GM18511 (cell line): ENCODE results near the gene DET1.
"Not testable (repeated sequence)": the region's sequence is repeated elsewhere in the genome, so short reads cannot be mapped to it uniquely, and the experiment has no call there.

Source experiments
- ATAC-seq: cut with Tn5 transposase; IDR thresholded peaks from one replicate; pipeline ENCODE4 v1.9.1; 2021; ENCODE audit warnings: mild to moderate bottlenecking, moderate library complexity; ENCODE audit not compliant: unreplicated experiment

Gene DET1

GRCh38 chr15:88541111-88541510, 5.4 kb downstream of the DET1 start:
- ATAC-seq: not testable (repeated sequence)

DNA sequence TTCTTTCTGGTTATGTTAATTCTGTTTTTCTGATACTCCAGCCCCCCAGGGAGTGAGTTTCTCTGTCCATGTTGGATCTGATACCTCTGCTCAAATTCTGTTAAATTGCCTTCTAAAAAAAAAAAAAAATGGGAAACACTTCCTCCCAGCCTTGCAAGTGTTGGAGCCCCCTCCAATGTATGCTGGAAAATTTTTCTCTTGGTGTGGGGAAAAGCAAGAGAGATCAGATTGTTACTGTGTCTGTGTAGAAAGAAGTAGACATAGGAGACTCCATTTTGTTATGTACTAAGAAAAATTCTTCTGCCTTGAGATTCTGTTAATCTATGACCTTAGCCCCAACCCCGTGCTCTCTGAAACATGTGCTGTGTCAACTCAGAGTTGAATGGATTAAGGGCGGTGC, 6.1 kb downstream of the DET1 start:
- not testable (repeated sequence) for ATAC-seq

DNA sequence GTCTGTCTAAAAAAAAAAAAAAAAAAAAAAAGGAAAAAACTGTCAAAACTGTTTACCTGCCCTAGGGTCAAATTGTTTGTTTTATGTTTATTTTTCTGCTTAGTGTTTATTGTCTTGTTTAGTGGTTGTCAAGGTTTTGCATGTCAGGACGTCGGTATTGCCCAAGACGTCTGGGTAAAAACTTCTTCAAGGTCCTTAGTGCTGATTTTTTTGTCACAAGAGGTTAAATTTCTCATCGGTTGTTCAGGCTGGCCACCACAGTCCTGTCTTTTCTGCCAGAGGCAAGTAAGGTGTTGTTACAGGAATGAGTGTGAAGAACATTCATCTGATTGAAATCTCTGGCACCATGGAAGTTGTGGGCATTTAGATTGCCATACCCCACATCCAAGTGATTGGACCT, 7.0 kb downstream of the DET1 start:
- no peak for ATAC-seq

DNA sequence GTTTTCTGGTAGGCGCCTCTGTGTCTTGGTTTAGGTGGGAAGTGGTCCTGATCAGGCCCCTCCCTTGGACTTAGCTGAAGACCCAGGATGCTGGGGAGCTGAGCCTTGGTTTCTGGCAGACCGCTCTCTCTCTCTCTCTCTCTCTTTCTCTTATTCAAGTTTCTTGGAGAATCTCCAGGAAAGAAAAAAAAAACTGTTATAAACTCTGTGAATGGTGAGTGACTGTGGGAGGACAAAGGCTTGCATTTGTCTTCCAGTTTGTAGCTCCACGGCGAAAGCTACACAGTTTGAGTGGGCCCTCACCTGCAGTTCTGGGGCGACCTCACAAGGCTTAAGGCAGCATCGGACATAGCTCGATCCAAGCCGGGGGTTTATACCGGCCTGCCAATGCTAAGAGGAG, 7.5 kb downstream of the DET1 start:
- no peak for ATAC-seq

- no peak for ATAC-seq
Observed at GRCh38 chr15:88537591-88538317, 8.7 kb downstream of the DET1 start.

GRCh38 chr15:88535607-88536313, 10.7 kb downstream of the DET1 start:
- no peak for ATAC-seq

DNA sequence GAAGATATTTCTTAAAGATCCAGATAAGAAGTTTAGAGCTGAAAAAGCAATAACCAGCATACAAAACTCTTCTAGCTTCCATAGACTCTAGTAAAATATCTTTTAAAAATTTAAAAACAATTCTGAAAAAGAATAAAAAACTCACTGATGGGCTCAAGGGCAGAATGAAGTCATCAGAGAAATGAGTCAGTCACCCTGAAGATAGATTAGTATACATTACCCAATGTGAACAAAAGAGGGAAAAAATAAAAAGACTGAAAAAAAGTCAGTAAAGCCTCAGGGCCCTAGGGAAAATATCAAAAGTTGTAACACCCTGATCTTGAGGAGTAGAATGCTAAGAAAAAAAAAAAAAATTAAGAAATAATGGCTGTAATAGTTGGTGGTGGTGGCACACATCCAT, 11.4 kb downstream of the DET1 start:
- no peak for ATAC-seq

DNA sequence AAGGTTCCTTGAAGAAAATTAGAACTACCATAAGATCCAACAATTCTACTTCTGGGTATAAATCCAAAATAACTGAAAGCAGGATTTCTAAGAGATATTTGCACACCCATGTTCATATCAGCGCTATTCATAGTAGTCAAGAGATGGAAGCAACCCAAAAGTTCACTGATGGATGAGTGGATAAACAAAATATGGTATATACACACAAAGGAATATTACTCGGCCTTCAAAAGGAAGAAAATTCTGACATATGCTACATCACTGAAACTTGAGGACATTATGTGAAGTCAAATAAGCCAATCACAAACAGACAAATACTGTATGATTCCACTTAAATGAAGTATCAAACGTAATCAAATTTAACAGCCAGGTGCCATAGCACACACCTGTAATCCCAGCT, 13.1 kb downstream of the DET1 start:
- ATAC-seq: no peak

DNA sequence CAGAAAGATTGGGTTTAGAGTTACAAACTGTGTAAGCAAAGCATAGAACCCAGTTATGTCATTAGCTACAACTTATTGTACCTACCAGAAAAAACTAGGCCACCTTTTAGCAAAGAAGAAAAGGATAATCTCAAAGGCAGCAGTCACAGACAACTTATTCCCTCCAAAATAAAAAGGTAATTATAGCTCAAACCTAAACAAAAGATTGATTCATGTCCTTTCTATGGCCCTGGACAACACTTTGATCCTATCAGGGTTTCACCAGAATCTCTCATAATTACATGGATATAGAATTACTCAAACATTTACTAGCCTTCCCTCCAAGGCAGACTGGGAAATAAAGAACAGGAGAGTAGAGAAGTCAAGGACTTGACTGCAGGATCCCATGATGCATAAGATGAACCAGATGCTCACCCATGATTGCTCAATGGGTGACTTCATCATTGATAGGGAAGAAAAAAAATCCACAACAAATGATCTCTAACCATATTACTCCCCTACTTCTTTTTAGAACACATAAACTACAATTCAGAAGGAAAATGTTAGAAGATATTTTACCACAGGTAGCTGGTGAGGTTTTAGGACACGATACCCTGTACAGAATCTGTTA, 17.4 kb downstream of the DET1 start:
- ATAC-seq: no peak

DNA sequence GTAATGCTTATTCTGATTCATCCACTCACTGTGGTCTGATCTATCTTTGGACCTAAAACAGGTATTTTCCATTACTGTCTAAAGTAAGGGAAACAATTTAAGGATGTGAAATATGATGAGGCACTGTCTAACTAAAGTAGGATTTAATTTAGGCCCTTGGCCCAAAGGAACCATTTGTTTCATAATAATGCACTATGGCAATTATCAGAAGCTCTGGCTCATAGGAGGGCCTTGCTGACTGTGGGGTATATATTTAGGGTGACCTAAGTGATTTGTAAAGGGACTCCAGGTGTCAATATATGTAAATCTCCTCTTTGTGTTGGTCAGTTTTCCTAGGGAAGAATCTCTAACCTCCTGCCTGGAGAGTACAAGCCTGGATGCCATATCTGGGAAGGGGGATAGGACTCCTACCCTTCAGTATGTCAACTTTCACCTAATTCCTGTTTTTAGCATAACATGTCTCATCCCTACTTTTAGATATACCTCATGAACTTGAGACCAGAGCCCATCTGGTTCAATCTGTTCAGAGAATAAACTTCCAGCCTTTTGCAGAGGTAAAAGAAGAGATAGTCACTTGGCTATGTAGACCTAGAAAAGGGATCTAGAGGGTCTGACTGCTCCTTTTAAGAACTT, 20.1 kb downstream of the DET1 start:
- ATAC-seq: no peak

GRCh38 chr15:88525418-88525817, 21.1 kb downstream of the DET1 start:
- ATAC-seq: no peak

DNA sequence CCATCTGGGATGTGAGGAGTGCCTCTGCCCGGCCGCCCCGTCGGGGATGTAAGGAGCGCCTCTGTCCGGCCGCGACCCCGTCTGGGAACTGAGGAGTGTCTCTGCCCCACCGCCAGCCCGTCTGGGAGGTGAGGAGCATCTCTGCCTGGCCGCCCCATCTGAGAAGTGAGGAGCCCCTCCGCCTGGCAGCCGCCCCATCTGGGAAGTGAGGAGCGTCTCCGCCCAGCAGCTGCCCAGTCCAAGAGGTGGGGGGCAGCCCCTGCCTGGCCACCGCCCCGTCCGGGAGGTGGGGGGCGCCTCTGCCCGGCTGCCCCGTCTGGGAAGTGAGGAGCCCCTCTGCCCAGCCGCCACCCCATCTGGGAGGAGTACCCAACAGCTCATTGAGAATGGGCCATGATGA, 22.4 kb downstream of the DET1 start:
- ATAC-seq: not testable (repeated sequence)

DNA sequence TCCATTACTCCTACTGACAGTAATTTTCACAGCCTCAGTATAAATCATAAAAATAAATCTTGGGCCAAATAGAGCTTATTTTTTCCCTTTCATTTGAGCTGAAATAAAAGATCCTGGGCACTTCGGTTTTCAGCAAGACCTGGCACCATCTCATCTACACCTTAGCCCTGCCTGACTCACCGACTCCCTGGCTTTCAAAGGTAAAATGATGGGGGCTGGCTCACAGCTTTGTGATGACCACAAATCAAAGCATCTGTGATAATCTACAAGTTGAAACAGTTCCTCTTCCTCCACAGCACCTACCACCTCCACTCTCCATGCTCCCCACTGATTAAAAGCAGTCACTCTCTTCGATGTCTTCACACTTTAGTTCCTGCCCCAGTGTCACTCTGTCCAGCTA, 27.6 kb downstream of the DET1 start:
- no peak for ATAC-seq

DNA sequence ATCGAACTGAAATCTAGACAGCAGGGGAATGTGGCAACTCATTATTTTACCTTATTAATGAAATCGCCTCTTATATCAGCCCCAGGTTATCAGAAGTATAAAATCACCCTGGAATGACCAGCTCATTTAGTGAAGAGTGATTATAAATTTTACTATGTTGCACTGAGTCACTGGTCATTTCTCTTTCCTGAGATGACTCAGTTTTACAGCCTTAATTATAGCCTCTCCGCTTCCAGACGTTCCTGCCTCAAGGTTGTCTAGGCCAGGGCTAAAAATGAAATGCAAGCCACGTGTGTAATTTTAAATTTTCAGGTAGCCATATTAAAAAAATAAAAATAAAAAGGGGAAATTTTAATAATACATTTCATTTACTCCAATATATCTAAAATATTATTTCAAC, 33.3 kb downstream of the DET1 start:
- no peak for ATAC-seq

DNA sequence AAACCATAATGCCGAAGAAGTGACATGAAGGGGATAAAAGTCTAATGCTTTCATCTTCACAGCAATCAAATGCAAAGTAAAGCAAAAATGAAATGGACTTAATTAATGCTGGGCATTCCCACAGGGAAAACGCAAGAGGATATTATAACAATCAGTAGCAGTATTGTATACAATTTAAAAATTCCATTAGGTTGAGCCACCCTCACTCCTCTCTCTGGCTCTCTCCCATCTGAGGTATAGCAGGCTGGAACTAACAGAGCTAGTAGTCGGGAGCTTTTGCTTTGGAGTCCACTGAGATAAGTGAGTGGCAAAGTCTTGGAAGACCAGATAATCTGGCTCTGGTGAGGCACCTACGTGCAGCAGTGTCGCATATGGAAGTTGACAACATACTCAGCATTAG, 33.9 kb downstream of the DET1 start:
- no peak for ATAC-seq

DNA sequence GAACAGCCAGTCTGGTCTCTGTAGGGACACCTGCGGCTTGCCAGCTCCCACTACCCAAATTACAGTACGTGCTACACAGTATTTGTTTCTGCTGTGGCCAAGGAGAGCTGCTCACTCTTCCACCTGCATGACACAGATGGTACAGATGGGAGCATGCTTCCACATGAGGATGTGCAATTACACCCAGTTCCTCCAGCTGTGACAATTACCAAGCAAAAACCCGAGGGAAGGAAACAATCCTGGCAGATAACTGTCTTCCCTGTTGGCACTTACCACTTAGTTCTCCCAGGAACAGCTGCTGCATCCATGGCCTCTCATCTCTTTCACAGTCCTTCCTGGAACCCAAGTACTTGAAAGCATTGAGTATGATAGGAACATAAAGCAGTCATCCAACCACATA, 34.4 kb downstream of the DET1 start:
- ATAC-seq: no peak

DNA sequence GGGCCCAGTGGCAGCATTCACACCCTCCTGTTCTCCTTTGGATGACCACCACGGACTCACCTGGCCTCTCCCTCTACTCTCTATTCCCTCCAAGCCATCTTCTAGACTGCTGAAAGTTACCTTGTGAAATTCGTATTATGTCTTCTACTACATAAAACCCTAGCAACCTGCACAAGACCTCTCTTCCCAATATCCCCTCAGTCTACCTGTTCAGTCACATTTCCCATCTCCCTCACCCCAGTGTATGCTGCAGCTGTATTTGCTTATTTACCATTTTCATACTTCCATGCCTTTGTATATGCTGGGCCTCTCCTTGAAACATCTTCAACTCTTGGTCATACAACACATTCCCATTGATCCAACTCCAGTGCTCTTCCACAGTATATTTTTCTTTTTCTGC, 35.3 kb downstream of the DET1 start:
- ATAC-seq: no peak

DNA sequence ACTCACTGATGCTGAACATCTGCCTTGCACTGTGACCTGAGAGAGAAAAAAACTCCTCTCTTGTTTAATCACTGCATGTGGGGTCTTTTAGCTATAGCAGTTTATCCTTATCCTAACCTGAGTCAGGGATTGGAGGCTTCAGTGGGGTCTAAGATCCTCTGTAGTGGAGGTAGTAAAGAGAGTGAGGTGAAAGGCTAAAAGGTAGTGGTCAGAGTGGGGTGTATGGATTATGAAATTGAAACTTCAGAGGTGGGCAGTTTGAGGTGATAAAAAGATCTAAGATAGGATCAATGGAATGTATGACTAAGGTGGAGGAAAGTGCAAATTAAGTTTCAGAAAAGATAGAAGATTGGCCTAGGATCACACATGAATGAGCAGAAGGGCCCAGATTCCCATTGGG, 36.5 kb downstream of the DET1 start:
- no peak for ATAC-seq

DNA sequence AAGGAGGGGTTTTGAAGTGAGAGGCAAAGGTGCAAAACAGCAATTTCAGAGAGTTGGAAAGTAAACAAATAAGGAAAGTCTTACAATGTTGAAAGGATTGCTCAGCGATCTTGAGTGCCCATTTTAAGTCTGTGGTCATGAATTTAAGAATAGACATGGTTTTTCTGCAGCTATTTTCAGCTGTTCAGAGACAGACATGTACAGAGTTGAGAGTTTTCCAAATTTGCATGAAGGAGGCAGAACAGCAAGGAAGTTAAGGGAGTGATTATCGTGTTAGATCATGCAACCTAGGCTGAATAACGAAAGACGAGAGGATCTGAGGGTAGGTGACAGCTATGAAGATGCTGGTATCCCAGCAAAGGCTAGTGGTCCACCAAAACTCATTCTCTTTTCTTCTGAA, 37.2 kb downstream of the DET1 start:
- ATAC-seq: no peak

GRCh38 chr15:88506628-88507027, 39.9 kb downstream of the DET1 start:
- no peak for ATAC-seq

- no peak for ATAC-seq
Observed at GRCh38 chr15:88505721-88506120, 40.8 kb downstream of the DET1 start.

GRCh38 chr15:88504445-88504844, 42.0 kb downstream of the DET1 start:
- no peak for ATAC-seq
